GM12891 (cell line): Measurements from ENCODE around the gene NDFIP1.

Source experiments
- POLR2A ChIP-seq: IDR thresholded peaks from 2 replicates; pipeline ENCODE4 v1.6.1; 2011; ENCODE audit warnings: low read depth, low read length, control low read depth
- POLR2AphosphoS5 ChIP-seq: IDR thresholded peaks from 2 replicates; pipeline ENCODE4 v1.6.1; 2011; ENCODE audit warnings: low read depth, low read length, control low read depth
- TAF1 ChIP-seq: IDR thresholded peaks from 2 replicates; pipeline ENCODE4 v1.6.1; 2011; ENCODE audit warnings: low read depth, low read length, control low read depth

GRCh38 chr5:142197781-142198180 is 89.2 kb downstream of the NDFIP1 start:
- TF ChIP-seq TAF1 (no peak), POLR2AphosphoS5 (no peak), POLR2A (no peak)
